ENCODE measurements around the gene CCDC18.

GRCh38 chr1:93252598-93252997 is 72.1 kb downstream of the CCDC18 start:
- TF ChIP-seq POLR2A (IDR thresholded peaks at IDR 0.05) (no peak), POLR2AphosphoS5 (IDR thresholded peaks at IDR 0.05) (no peak)
